GM23338 (cell line): Measurements from ENCODE around the gene RPL10. TPM values are rescaled to one million over a fixed set of nuclear protein-coding genes. Genes with fewer than 3 reads are reported as not detected.
A peak's percentile ranks its signal among the peaks of the same experiment; 100 is the strongest.

ENCODE experiments used
- ATAC-seq: fragments of 200-7000 bp; cut with Tn5 transposase; 3 replicates; pipeline ENCODE4 v1.9.1; 2020
- DNase-seq: peaks from one replicate; pipeline ENCODE4 v3.0.0-alpha.2; 2015; ENCODE audit warnings: low spot score
- H2AFZ ChIP-seq: fragments of 200-600 bp; sonication (generic); 2 replicates; pipeline ENCODE4 v1.8.0; 2016; ENCODE audit warnings: antibody characterized with exemption, mild to moderate bottlenecking, moderate library complexity
- H3F3A ChIP-seq: fragments of 200-600 bp; sonication (generic); replicated peaks from 2 replicates; pipeline ENCODE4 v1.8.0; 2017; ENCODE audit warnings: antibody characterized with exemption, mixed run types, low read depth
- H3K27ac ChIP-seq: fragments of 200-600 bp; sonication (generic); 2 replicates; pipeline ENCODE4 v1.6.1; 2016; ENCODE audit warnings: low read depth
- H3K27me3 ChIP-seq: fragments of 200-600 bp; sonication (generic); 2 replicates; pipeline ENCODE4 v1.8.0; 2016; ENCODE audit warnings: mild to moderate bottlenecking, mixed run types, moderate library complexity; ENCODE audit not compliant: insufficient read depth
- H3K36me3 ChIP-seq: fragments of 200-600 bp; sonication (generic); 2 replicates; pipeline ENCODE4 v1.8.0; 2016; ENCODE audit warnings: mild to moderate bottlenecking; ENCODE audit not compliant: insufficient read depth
- H3K4me1 ChIP-seq: fragments of 200-600 bp; sonication (generic); 2 replicates; pipeline ENCODE4 v1.8.0; 2016; ENCODE audit warnings: mild to moderate bottlenecking, moderate library complexity; ENCODE audit not compliant: insufficient read depth
- H3K4me2 ChIP-seq: fragments of 200-600 bp; sonication (generic); 2 replicates; pipeline ENCODE4 v1.7.1; 2017; ENCODE audit warnings: mixed run types
- H3K4me3 ChIP-seq: fragments of 200-600 bp; sonication (generic); 2 replicates; pipeline ENCODE4 v1.6.1; 2016; ENCODE audit warnings: mixed run types
- H3K79me2 ChIP-seq: fragments of 200-600 bp; sonication (generic); replicated peaks from 2 replicates; pipeline ENCODE4 v1.8.0; 2017; ENCODE audit warnings: mild to moderate bottlenecking; ENCODE audit not compliant: insufficient read depth
- H3K9me2 ChIP-seq: fragments of 200-600 bp; sonication (generic); 2 replicates; pipeline ENCODE4 v1.8.0; 2017; ENCODE audit not compliant: insufficient read depth
- H4K20me1 ChIP-seq: fragments of 200-600 bp; sonication (generic); replicated peaks from 2 replicates; pipeline ENCODE4 v1.8.0; 2017; ENCODE audit warnings: mild to moderate bottlenecking; ENCODE audit not compliant: insufficient read depth
- H3K27ac Mint-ChIP-seq: 2 replicates; pipeline ENCODE4 v1.8.0; 2020; ENCODE audit warnings: inconsistent platforms, mild to moderate bottlenecking, moderate library complexity, mixed read lengths
- H3K27me3 Mint-ChIP-seq: 3 replicates; pipeline ENCODE4 v1.8.0; 2022; ENCODE audit warnings: low read depth, mild to moderate bottlenecking, moderate library complexity, mixed read lengths, inconsistent platforms; ENCODE audit not compliant: insufficient read depth, poor library complexity
- H3K36me3 Mint-ChIP-seq: 3 replicates; pipeline ENCODE4 v1.8.0; 2021; ENCODE audit warnings: low read depth, mild to moderate bottlenecking, inconsistent platforms, moderate library complexity, mixed read lengths
- H3K4me1 Mint-ChIP-seq: 3 replicates; pipeline ENCODE4 v1.8.0; 2020; ENCODE audit warnings: mild to moderate bottlenecking, inconsistent platforms, mixed read lengths
- H3K4me3 Mint-ChIP-seq: 3 replicates; pipeline ENCODE4 v1.8.0; 2021; ENCODE audit warnings: moderate library complexity, mild to moderate bottlenecking, inconsistent platforms, mixed read lengths
- H3K9me3 Mint-ChIP-seq: 3 replicates; pipeline ENCODE4 v1.8.0; 2020; ENCODE audit warnings: moderate library complexity, mild to moderate bottlenecking, inconsistent platforms, mixed read lengths
- CREB1 ChIP-seq: fragments of 250-450 bp; sonication (Bioruptor Pico); IDR thresholded peaks from 2 replicates; pipeline ENCODE4 v1.5.0; 2020; ENCODE audit warnings: low read depth, mild to moderate bottlenecking, moderate library complexity
- EZH2 ChIP-seq: fragments of 200-600 bp; sonication (generic); IDR thresholded peaks from one replicate; pipeline ENCODE4 v1.8.0; 2017; ENCODE audit warnings: antibody characterized with exemption, mild to moderate bottlenecking, low read depth; ENCODE audit not compliant: unreplicated experiment
- EZH2phosphoT487 ChIP-seq: fragments of 200-600 bp; sonication (generic); IDR thresholded peaks from one replicate; pipeline ENCODE4 v1.8.1; 2018; ENCODE audit warnings: antibody characterized with exemption; ENCODE audit not compliant: unreplicated experiment
- JUNB ChIP-seq: IDR thresholded peaks from one replicate; pipeline ENCODE4 v1.6.1; 2016; ENCODE audit warnings: antibody characterized with exemption; ENCODE audit not compliant: unreplicated experiment
- POLR2AphosphoS5 ChIP-seq: IDR thresholded peaks from 2 replicates; pipeline ENCODE4 v1.6.1; 2016; ENCODE audit warnings: antibody characterized with exemption, low read depth
- polyA plus RNA-seq: library from polyadenylated mRNA; unstranded; fragments of >200 nt; fragmentation: Nextera tagmentation; extraction: Ambion mirVana; gene quantifications from 2 replicates; pipeline ENCODE4 v1.2.1, GENCODE V29; 2016
- total RNA-seq: library from RNA; depleted of rRNA; stranded (reverse); fragments of >200 nt; shearing (Covaris generic); gene quantifications from 2 replicates; pipeline ENCODE4 v1.2.3, GENCODE V29; 2014
- TF ChIP-seq, protein P1 (sequence below), 2 experiments: fragments of 200-600 bp in 1 of 2; sonication (generic) in 1 of 2; conservative IDR thresholded peaks; 2 replicates each; pipeline versions ENCODE4 v1.5.1 to v1.6.1; 2016 to 2017; ENCODE audit warnings: antibody characterized with exemption in 2 of 2, low read depth in 2 of 2, mild to moderate bottlenecking in 2 of 2, moderate library complexity in 1 of 2
- TF ChIP-seq, protein P2 (sequence below): fragments of 250-450 bp; sonication (Bioruptor Pico); IDR thresholded peaks from 2 replicates; pipeline ENCODE4 v1.5.0; 2020; ENCODE audit warnings: mild to moderate bottlenecking, moderate library complexity

Gene RPL10
- total and polyA plus RNA-seq, 2 experiments from 2014 or later, result 1,696 to 4,929 TPM

DNA sequence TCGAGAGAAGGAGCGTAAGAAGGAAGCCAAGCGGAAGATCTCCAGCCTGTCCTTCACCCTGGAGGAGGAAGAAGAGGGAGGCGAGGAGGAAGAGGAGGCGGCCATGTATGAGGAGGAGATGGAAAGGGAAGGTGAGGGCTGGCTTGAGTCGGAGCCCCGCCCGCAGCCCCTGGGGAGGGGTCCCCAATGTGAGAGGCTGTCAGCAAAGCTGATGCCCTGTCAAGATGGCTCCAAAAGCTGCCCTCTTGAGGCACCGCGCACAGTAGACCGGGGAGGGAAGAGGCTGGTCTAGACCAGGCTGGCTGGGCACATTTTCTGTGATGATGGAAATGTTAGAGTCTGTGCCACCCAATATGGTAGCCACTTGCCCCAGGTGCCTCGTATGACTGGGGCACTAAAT, 48.3 kb downstream of the RPL10 start:
- Histone ChIP-seq H3K36me3 (no peaks in the 10 kb centered on the region), H3K79me2 (no peaks in the 10 kb centered on the region), H3K27ac (no peak overlapping the region), H3F3A (no peaks in the 10 kb centered on the region), H2AFZ (no peak overlapping the region), H3K27me3 (no peaks in the 10 kb centered on the region), H4K20me1 (no peaks in the 10 kb centered on the region), H3K4me1 (0 out of 2 replicates have a peak, but pooled peaks cover 3% of the 10 kb centered on the region), H3K9me2 (no peaks in the 10 kb centered on the region), H3K4me3 (no peak overlapping the region), H3K4me2 (no peak overlapping the region)
- DNase-seq (no peak), ATAC-seq (no peak)
- Mint-ChIP-seq H3K27me3 (peaks cover 7% of the 10 kb centered on the region), H3K9me3 (no peaks in the 10 kb centered on the region), H3K4me3 (peak overlapping the region; percentile 10; the same call in 1 of the 3 replicates), H3K27ac (no peak overlapping the region), H3K36me3 (peaks cover 12% of the 10 kb centered on the region; the same call in 2 of the 3 replicates), H3K4me1 (no peaks in the 10 kb centered on the region)
- TF ChIP-seq CREB1 (CRISPR knock-in tag) (no peak), POLR2AphosphoS5 (no peak), EZH2phosphoT487 (no peak), JUNB (no peak), EZH2 (no peak)
- TF ChIP-seq, protein P1, sequence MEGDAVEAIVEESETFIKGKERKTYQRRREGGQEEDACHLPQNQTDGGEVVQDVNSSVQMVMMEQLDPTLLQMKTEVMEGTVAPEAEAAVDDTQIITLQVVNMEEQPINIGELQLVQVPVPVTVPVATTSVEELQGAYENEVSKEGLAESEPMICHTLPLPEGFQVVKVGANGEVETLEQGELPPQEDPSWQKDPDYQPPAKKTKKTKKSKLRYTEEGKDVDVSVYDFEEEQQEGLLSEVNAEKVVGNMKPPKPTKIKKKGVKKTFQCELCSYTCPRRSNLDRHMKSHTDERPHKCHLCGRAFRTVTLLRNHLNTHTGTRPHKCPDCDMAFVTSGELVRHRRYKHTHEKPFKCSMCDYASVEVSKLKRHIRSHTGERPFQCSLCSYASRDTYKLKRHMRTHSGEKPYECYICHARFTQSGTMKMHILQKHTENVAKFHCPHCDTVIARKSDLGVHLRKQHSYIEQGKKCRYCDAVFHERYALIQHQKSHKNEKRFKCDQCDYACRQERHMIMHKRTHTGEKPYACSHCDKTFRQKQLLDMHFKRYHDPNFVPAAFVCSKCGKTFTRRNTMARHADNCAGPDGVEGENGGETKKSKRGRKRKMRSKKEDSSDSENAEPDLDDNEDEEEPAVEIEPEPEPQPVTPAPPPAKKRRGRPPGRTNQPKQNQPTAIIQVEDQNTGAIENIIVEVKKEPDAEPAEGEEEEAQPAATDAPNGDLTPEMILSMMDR (conservative IDR thresholded peaks at IDR 0.05; ENCODE audit: low read depth in 2 of 2), result no peak
- TF ChIP-seq, protein P2, sequence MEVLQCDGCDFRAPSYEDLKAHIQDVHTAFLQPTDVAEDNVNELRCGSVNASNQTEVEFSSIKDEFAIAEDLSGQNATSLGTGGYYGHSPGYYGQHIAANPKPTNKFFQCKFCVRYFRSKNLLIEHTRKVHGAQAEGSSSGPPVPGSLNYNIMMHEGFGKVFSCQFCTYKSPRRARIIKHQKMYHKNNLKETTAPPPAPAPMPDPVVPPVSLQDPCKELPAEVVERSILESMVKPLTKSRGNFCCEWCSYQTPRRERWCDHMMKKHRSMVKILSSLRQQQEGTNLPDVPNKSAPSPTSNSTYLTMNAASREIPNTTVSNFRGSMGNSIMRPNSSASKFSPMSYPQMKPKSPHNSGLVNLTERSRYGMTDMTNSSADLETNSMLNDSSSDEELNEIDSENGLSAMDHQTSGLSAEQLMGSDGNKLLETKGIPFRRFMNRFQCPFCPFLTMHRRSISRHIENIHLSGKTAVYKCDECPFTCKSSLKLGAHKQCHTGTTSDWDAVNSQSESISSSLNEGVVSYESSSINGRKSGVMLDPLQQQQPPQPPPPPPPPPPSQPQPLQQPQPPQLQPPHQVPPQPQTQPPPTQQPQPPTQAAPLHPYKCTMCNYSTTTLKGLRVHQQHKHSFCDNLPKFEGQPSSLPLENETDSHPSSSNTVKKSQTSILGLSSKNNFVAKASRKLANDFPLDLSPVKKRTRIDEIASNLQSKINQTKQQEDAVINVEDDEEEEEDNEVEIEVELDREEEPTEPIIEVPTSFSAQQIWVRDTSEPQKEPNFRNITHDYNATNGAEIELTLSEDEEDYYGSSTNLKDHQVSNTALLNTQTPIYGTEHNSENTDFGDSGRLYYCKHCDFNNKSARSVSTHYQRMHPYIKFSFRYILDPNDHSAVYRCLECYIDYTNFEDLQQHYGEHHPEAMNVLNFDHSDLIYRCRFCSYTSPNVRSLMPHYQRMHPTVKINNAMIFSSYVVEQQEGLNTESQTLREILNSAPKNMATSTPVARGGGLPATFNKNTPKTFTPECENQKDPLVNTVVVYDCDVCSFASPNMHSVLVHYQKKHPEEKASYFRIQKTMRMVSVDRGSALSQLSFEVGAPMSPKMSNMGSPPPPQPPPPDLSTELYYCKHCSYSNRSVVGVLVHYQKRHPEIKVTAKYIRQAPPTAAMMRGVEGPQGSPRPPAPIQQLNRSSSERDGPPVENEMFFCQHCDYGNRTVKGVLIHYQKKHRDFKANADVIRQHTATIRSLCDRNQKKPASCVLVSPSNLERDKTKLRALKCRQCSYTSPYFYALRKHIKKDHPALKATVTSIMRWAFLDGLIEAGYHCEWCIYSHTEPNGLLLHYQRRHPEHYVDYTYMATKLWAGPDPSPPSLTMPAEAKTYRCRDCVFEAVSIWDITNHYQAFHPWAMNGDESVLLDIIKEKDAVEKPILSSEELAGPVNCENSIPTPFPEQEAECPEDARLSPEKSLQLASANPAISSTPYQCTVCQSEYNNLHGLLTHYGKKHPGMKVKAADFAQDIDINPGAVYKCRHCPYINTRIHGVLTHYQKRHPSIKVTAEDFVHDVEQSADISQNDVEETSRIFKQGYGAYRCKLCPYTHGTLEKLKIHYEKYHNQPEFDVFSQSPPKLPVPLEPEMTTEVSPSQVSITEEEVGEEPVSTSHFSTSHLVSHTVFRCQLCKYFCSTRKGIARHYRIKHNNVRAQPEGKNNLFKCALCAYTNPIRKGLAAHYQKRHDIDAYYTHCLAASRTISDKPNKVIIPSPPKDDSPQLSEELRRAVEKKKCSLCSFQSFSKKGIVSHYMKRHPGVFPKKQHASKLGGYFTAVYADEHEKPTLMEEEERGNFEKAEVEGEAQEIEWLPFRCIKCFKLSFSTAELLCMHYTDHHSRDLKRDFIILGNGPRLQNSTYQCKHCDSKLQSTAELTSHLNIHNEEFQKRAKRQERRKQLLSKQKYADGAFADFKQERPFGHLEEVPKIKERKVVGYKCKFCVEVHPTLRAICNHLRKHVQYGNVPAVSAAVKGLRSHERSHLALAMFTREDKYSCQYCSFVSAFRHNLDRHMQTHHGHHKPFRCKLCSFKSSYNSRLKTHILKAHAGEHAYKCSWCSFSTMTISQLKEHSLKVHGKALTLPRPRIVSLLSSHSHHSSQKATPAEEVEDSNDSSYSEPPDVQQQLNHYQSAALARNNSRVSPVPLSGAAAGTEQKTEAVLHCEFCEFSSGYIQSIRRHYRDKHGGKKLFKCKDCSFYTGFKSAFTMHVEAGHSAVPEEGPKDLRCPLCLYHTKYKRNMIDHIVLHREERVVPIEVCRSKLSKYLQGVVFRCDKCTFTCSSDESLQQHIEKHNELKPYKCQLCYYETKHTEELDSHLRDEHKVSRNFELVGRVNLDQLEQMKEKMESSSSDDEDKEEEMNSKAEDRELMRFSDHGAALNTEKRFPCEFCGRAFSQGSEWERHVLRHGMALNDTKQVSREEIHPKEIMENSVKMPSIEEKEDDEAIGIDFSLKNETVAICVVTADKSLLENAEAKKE, result no peak
